H9 (cell line): ENCODE data around the gene KIAA0825. TPM values are rescaled to one million over a fixed set of nuclear protein-coding genes. Genes with fewer than 3 reads are reported as not detected.

Experiments used
- DNase-seq: peaks from one replicate; pipeline ENCODE4 v3.0.0-alpha.2; 2017
- H2AFZ ChIP-seq: one replicate; pipeline ENCODE4 v1.6.1; 2013; ENCODE audit warnings: mild to moderate bottlenecking, low read length, control low read depth, moderate library complexity
- H2AK5ac ChIP-seq: 2 replicates; pipeline ENCODE4 v1.6.1; 2013; ENCODE audit warnings: low read length, control low read depth, mixed read lengths; ENCODE audit not compliant: insufficient read length
- H2BK120ac ChIP-seq: one replicate; pipeline ENCODE4 v1.6.1; 2013; ENCODE audit warnings: low read depth, mild to moderate bottlenecking, low read length, control low read depth, inconsistent platforms; ENCODE audit not compliant: poor library complexity, severe bottlenecking
- H2BK12ac ChIP-seq: 2 replicates; pipeline ENCODE4 v1.6.1; 2013; ENCODE audit warnings: low read length, control low read depth, mixed read lengths, low read depth; ENCODE audit not compliant: insufficient read length
- H2BK15ac ChIP-seq: 2 replicates; pipeline ENCODE4 v1.6.1; 2013; ENCODE audit warnings: low read depth, low read length, control low read depth
- H2BK20ac ChIP-seq: one replicate; pipeline ENCODE4 v1.6.1; 2013; ENCODE audit warnings: low read depth, mild to moderate bottlenecking, low read length, control low read depth, inconsistent platforms; ENCODE audit not compliant: poor library complexity, severe bottlenecking
- H2BK5ac ChIP-seq: 2 replicates; pipeline ENCODE4 v1.6.1; 2013; ENCODE audit warnings: low read length, control low read depth, mixed read lengths; ENCODE audit not compliant: insufficient read length
- H3K14ac ChIP-seq: 2 replicates; pipeline ENCODE4 v1.6.1; 2013; ENCODE audit warnings: low read length, control low read depth; ENCODE audit not compliant: insufficient read depth
- H3K18ac ChIP-seq: 2 replicates; pipeline ENCODE4 v1.6.1; 2013; ENCODE audit warnings: low read depth, mild to moderate bottlenecking, mixed read lengths, low read length, control low read depth; ENCODE audit not compliant: insufficient read length
- H3K23ac ChIP-seq: 2 replicates; pipeline ENCODE4 v1.6.1; 2013; ENCODE audit warnings: low read length, control low read depth, mixed read lengths, low read depth; ENCODE audit not compliant: insufficient read length
- H3K23me2 ChIP-seq: 2 replicates; pipeline ENCODE4 v1.6.1; 2013; ENCODE audit warnings: low read depth, mild to moderate bottlenecking, mixed read lengths, low read length, control low read depth; ENCODE audit not compliant: insufficient read length, poor library complexity, severe bottlenecking
- H3K27ac ChIP-seq: 2 replicates; pipeline ENCODE4 v1.5.1; 2013; ENCODE audit warnings: low read length, control low read depth, mixed read lengths, low read depth; ENCODE audit not compliant: insufficient read length
- H3K27me3 ChIP-seq: 2 replicates; pipeline ENCODE4 v1.6.1; 2013; ENCODE audit warnings: low read length, control low read depth, inconsistent platforms; ENCODE audit not compliant: insufficient read depth
- H3K4ac ChIP-seq: 2 replicates; pipeline ENCODE4 v1.6.1; 2013; ENCODE audit warnings: low read depth, mild to moderate bottlenecking, control low read depth, inconsistent platforms, low read length, moderate library complexity
- H3K4me1 ChIP-seq: 2 replicates; pipeline ENCODE4 v1.6.1; 2013; ENCODE audit warnings: low read length, control low read depth, inconsistent platforms; ENCODE audit not compliant: insufficient read depth
- H3K4me2 ChIP-seq: 2 replicates; pipeline ENCODE4 v1.6.1; 2013; ENCODE audit warnings: low read length, control low read depth, mixed read lengths; ENCODE audit not compliant: insufficient read length, insufficient read depth
- H3K56ac ChIP-seq: 2 replicates; pipeline ENCODE4 v1.6.1; 2013; ENCODE audit warnings: low read depth, mild to moderate bottlenecking, mixed read lengths, low read length, control low read depth; ENCODE audit not compliant: insufficient read length
- H3K79me1 ChIP-seq: 2 replicates; pipeline ENCODE4 v1.6.1; 2013; ENCODE audit warnings: low read depth, mild to moderate bottlenecking, moderate library complexity, low read length, control low read depth, inconsistent platforms; ENCODE audit not compliant: insufficient read depth, poor library complexity, severe bottlenecking
- H3K79me2 ChIP-seq: 2 replicates; pipeline ENCODE4 v1.6.1; 2013; ENCODE audit warnings: low read length, control low read depth, inconsistent platforms; ENCODE audit not compliant: insufficient read depth
- H3K9ac ChIP-seq: 2 replicates; pipeline ENCODE4 v1.6.1; 2013; ENCODE audit warnings: low read length, control low read depth, mixed read lengths; ENCODE audit not compliant: insufficient read length; ENCODE audit errors: extremely low read depth
- H3K9me3 ChIP-seq: one replicate; pipeline ENCODE4 v1.6.1; 2013; ENCODE audit warnings: low read depth, low read length, inconsistent platforms; ENCODE audit not compliant: control insufficient read depth
- H3T11ph ChIP-seq: one replicate; pipeline ENCODE4 v1.6.1; 2013; ENCODE audit warnings: mild to moderate bottlenecking, low read length, control low read depth, inconsistent platforms
- H4K20me1 ChIP-seq: one replicate; pipeline ENCODE4 v1.6.1; 2013; ENCODE audit not compliant: control insufficient read depth, insufficient read length, insufficient read depth
- H4K5ac ChIP-seq: 2 replicates; pipeline ENCODE4 v1.6.1; 2013; ENCODE audit warnings: low read depth, mild to moderate bottlenecking, mixed read lengths, low read length, control low read depth; ENCODE audit not compliant: insufficient read length
- H4K8ac ChIP-seq: replicated peaks from 2 replicates; pipeline ENCODE4 v1.6.1; 2013; ENCODE audit warnings: low read length, control low read depth, mixed read lengths, low read depth; ENCODE audit not compliant: insufficient read length
- H4K91ac ChIP-seq: 2 replicates; pipeline ENCODE4 v1.6.1; 2013; ENCODE audit warnings: low read depth, mild to moderate bottlenecking, moderate library complexity, mixed read lengths, low read length, control low read depth; ENCODE audit not compliant: insufficient read length
- H3K27ac Mint-ChIP-seq, 3 experiments: 2 replicates in 2 of 3; 3 replicates in 1 of 3; pipeline ENCODE4 v1.8.0; 2020 to 2021; ENCODE audit warnings: mixed read lengths in 3 of 3, mild to moderate bottlenecking in 1 of 3, moderate library complexity in 1 of 3
- H3K27me3 Mint-ChIP-seq: 2 replicates; pipeline ENCODE4 v1.8.0; 2021; ENCODE audit warnings: low read depth, mild to moderate bottlenecking, moderate library complexity, mixed read lengths
- H3K36me3 Mint-ChIP-seq, 3 experiments: 2 replicates in 2 of 3; 3 replicates in 1 of 3; pipeline ENCODE4 v1.8.0; 2020 to 2021; ENCODE audit warnings: low read depth in 3 of 3, mixed read lengths in 3 of 3; ENCODE audit not compliant: insufficient read depth in 1 of 3
- H3K4me1 Mint-ChIP-seq, 2 experiments: 2 replicates each; pipeline ENCODE4 v1.8.0; 2020; ENCODE audit warnings: mixed read lengths in 2 of 2
- H3K4me3 Mint-ChIP-seq, 2 experiments: 2 replicates in 1 of 2; 3 replicates in 1 of 2; pipeline ENCODE4 v1.8.0; 2020 to 2021; ENCODE audit warnings: mild to moderate bottlenecking in 2 of 2, mixed read lengths in 2 of 2, moderate library complexity in 1 of 2
- H3K9me3 Mint-ChIP-seq, 2 experiments: 2 replicates in 1 of 2; 3 replicates in 1 of 2; pipeline ENCODE4 v1.8.0; 2020; ENCODE audit warnings: mild to moderate bottlenecking in 2 of 2, mixed read lengths in 2 of 2, moderate library complexity in 1 of 2
- CTCF ChIP-seq: fragments of 200-600 bp; sonication (generic); conservative IDR thresholded peaks from 3 replicates; pipeline ENCODE4 v1.8.0; 2021; ENCODE audit warnings: antibody characterized with exemption, mild to moderate bottlenecking
- whole genome bisulfite sequencing: extraction: QIAGEN DNeasy Blood & Tissue Kit; methylation state at CpG from one replicate; pipeline ENCODE4 v1.1.7; 2013; ENCODE audit warnings: missing lambda C conversion rate, low lambda C conversion rate, mixed read lengths; ENCODE audit not compliant: insufficient read length; ENCODE audit errors: extremely low coverage; 5-methylcytosine and 5-hydroxymethylcytosine counted together
- total RNA-seq: library from RNA; stranded (reverse); gene quantifications from 2 replicates; pipeline ENCODE4 v1.2.1, GENCODE V29; 2021

Gene KIAA0825
- total RNA-seq, 1 experiment from 2014 or later = 1.8 TPM

GRCh38 chr5:94457788-94458187 lies 160.6 kb downstream of the KIAA0825 start:
- no peak overlapping the region for H3K4ac ChIP-seq
- no peaks in the 10 kb centered on the region for H3K79me1 ChIP-seq
- no peaks in the 10 kb centered on the region for H3K27me3 Mint-ChIP-seq
- no peak overlapping the region for H3K27ac ChIP-seq
- H2BK12ac ChIP-seq = no peak overlapping the region
- H3K4me2 ChIP-seq = no peak overlapping the region
- H3K79me2 ChIP-seq = no peaks in the 10 kb centered on the region
- H3K18ac ChIP-seq = no peak overlapping the region
- H3K14ac ChIP-seq = no peak overlapping the region
- no peak overlapping the region for H3T11ph ChIP-seq
- H3K27me3 ChIP-seq = no peaks in the 10 kb centered on the region
- no peak overlapping the region for H3K9ac ChIP-seq
- H3K4me3 Mint-ChIP-seq = no peak overlapping the region
- no peak overlapping the region for H3K23ac ChIP-seq
- H3K4me1 ChIP-seq = no peaks in the 10 kb centered on the region
- no peak for DNase-seq
- no peak overlapping the region for H3K27ac Mint-ChIP-seq
- H4K5ac ChIP-seq = no peak overlapping the region
- H3K36me3 Mint-ChIP-seq = no peaks in the 10 kb centered on the region
- no peak overlapping the region for H2BK20ac ChIP-seq
- H3K4me1 Mint-ChIP-seq = no peaks in the 10 kb centered on the region
- H4K20me1 ChIP-seq = no peaks in the 10 kb centered on the region
- H2AFZ ChIP-seq = no peak overlapping the region
- H2AK5ac ChIP-seq = no peak overlapping the region
- no peak overlapping the region for H2BK5ac ChIP-seq
- H4K91ac ChIP-seq = no peak overlapping the region
- no peaks in the 10 kb centered on the region for H3K9me3 Mint-ChIP-seq
- no peak overlapping the region for H2BK120ac ChIP-seq
- TF ChIP-seq CTCF = no peak
- no peaks in the 10 kb centered on the region for H3K23me2 ChIP-seq
- H3K56ac ChIP-seq = no peak overlapping the region
- no CpG with 5 or more reads among the region's 4 CpGs for WGBS
- H3K9me3 ChIP-seq = no peaks in the 10 kb centered on the region
- H2BK15ac ChIP-seq = no peak overlapping the region
- no peak overlapping the region for H4K8ac ChIP-seq
